Measurements from ENCODE around the gene TRIM52.

The TRIM52 gene

DNA sequence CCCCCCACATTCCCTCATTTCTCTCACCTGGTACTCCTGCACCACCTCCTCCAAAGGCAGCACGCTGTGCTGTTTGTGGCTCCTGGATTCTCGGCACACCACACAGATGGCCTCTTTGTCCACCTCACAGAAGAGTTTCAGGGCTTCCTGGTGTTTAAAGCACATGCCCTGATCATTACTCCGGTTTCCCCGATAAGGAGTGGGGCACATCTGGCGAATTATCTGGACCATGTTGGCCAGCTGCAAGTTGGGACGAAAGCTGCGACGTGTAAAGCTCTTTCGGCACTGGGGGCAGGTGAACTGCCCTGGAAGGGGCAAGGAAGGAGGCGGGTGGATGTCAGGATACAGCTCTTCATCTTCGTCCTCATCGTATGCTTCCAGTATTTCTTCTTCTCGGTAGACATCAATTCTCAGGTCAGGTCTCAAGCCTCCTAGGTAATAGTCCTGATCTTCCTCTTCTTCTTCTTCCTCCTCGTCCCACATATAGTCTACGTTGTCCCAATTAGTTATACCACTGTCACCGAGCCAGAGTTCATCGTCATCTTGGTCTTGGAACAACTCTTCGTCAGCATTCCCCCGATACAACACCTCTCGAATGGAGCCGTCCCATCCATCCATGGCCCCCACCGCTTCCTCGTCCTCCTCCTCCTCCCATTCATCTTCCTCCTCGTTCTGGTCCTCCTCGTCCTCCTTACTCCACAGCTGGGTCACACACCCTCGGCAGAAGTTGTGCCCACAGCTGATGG is 796 bp downstream of the TRIM52 start:
- H3K4me3 ChIP-seq (ENCODE audit: low read depth, low read length), result peak overlapping the region; percentile 95
- DNase-seq (ENCODE audit: low read depth), result no peak

DNA sequence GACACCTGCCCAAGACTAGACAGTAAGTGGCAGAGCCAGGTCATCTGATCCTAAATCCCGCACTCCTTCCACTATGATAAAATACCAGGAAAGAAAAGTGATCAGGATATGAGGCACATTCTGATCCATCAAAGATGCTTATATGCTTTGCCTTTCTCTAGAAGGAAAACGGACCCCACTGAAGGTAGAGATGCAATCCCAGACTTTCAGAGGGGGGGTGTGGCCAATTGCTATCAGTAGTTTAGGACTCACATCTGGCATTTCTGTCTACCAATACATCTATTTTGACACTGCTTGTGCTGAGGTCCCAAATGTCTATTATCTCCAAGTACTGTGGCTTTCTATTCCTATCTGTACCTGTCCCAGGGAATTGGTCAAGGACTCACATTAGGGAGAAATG is 1.7 kb downstream of the TRIM52 start:
- H3K4me3 ChIP-seq (ENCODE audit: low read depth, low read length), result peak overlapping the region; percentile 95
- DNase-seq (ENCODE audit: low read depth), result no peak

DNA sequence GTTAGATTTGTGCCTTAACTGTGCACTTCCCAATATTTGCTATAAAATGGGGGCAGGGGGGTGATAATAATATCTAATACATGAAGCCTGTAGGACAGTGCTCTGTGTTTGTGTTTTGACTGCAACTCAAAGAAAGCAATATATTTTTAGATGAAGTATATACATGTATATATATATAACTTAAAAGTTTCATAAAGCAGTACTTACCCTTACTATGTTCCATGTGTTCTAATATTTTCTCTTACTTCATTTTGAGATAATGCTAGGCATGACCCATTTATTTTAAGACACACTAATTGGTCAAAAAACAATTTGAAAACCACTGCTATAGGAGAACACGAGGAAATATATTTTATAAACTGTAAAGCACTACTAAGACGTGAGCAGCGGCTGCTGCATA is 2.4 kb downstream of the TRIM52 start:
- peak overlapping the region; percentile 95 for H3K4me3 ChIP-seq (ENCODE audit: low read depth, low read length)
- DNase-seq (ENCODE audit: low read depth), result no peak

DNA sequence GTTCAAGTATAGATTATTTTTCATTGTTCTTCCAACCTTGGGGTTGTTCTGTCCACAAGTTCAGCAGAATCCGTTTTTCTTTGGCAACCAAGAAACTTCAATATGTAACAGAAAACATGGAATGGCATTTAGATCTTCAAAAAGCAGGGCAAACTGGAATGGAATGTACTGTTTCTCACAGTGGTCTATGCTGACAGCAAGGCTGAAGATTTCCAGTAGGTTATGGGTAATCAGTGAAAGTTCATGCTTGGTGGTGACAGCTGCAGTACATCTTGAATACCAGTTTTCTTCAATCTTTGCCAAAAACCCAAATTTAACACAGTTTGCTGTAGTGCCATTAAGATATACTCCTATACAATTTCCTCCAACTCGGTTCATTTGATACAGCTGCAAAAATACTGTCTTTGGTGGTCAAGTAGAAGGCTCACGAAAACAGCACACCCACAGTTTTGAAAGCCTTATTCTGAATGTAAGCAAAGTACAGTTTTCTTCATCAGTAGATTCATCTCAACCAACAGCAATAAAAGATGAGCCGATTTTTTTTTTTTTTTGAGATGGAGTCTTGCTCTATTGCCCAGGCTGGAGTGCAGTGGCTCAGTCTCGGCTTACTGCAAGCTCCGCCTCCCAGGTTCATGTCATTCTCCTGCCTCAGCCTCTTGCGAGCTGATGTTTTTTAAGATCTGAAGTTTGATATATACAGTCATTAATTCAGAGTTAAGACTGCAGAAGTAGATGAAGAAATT is 4.9 kb downstream of the TRIM52 start:
- no peak for DNase-seq (ENCODE audit: low read depth)
- no peak overlapping the region for H3K4me3 ChIP-seq (ENCODE audit: low read depth, low read length)

DNA sequence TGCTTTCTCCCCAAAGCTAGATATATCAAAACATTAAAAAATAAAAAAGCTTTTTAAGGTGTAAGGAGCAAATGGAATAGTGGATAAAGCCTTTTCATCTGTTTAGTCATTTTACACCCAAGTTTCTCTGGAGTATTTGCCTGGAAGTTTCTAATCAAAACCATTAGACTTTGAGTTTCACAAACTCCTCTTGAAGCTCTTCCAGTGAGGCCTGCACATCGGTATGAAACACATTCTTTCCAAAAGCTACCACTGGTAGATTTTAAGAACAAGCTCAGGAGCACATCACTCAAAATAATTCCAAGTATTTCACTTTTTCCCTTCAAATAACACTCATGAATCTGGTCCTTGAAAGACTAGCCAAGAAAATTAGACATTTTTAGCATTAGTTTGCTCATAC is 5.7 kb downstream of the TRIM52 start:
- H3K4me3 ChIP-seq (ENCODE audit: low read depth, low read length), result no peak overlapping the region
- no peak for DNase-seq (ENCODE audit: low read depth)

DNA sequence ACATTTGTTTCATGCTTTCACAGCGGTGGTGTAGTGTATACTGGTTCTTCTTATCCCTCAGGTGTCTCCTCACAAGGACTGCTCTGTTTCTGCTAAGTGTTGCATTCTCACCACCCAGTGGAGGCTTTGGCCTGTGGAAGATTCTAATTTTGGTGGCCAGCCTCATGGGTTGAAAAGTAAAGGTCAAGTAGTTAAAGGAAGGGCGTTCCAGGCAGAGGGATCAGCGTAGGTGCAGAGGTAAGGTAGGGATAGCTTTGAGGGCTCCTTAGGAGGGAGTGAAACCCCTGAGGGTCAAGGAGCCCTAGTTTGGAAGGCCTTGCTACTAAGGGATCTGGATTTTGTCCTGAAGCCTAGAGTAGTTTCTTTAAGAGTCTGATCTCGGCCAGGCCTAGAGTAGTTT is 12.7 kb downstream of the TRIM52 start:
- peak overlapping the region; percentile 65 for H3K4me3 ChIP-seq (ENCODE audit: low read depth, low read length)
- DNase-seq (ENCODE audit: low read depth), result no peak

DNA sequence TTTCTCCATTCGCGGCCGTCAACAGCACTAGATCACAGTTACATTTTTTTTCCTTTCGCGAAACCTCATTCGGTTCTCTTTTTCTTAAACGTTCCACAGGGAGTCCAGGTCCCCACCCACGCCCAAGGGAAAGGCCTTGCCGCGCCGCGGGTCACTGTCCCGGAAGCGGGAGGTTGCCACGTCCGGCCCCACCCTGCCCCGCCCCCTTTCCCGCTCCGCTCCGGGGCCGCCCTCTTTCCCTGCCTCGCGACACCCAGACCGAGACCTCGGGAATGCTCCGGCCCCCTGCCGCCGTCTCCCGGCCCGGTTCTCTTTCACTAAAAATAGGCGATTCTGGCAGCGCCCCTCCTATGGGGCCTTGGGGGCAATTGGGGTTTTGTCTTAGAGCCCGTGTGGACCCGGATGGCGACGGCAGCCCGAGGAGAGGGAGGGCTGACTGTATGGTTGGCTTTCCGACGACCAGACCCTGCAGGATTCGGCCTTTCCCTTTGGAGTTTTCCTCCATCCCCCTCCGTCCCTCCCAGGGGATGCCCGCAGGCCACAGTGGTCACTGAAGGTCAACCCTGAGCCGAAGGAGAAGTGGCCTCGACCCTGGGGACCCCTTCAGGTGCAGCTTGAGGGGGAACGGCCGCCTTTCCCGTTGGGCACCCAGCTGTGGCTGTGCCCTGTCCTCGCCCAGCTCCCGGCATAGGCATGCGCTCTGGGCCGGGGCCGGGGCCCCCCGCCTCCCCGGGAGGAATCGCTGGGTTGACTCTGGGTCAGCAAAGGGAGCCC is 14.5 kb downstream of the TRIM52 start:
- peak; percentile 63 for DNase-seq (ENCODE audit: low read depth)
- H3K4me3 ChIP-seq (ENCODE audit: low read depth, low read length), result peak overlapping the region; percentile 65

DNA sequence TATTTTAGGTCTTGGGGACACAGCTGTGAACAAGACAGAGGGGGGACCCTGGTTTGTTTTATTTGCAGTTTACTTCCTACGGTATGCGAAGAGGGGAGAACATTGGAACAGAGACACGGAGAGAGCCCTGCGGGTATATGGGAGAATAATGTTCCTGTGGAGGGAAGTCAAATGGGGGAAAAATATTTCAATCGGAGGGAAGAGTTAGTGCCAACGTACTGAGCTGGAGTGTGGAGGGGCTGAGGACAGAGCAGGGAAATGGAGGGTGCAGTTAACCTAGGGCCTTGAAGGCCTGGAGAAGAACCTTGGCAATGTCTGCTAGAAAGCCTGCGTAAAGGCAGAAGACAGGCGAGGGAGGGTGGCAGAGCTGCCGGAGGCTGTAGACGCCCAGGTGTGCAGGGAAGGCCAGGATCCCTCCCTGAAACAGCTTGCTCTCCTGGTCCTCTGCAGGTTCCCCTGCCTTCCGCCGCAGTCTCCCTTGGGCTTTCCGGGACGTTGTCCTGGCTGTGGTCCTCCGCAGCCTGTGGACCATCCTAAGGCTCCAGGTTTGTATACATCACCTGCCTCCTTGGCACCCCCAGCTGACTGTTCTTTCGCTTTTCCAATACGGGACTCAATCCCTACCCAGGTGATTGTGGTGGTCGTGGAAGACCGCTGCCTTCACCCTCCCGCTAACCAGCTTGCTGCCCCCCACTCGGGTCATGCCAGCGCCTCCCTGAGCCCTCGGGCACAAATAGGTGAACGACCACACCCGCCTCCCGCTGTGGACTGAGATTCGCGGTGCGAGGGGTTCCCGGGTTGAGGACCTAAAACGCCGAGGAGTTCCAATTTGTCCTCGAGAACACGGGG is 15.3 kb downstream of the TRIM52 start:
- DNase-seq (ENCODE audit: low read depth), result no peak
- peak overlapping the region; percentile 65 for H3K4me3 ChIP-seq (ENCODE audit: low read depth, low read length)

DNA sequence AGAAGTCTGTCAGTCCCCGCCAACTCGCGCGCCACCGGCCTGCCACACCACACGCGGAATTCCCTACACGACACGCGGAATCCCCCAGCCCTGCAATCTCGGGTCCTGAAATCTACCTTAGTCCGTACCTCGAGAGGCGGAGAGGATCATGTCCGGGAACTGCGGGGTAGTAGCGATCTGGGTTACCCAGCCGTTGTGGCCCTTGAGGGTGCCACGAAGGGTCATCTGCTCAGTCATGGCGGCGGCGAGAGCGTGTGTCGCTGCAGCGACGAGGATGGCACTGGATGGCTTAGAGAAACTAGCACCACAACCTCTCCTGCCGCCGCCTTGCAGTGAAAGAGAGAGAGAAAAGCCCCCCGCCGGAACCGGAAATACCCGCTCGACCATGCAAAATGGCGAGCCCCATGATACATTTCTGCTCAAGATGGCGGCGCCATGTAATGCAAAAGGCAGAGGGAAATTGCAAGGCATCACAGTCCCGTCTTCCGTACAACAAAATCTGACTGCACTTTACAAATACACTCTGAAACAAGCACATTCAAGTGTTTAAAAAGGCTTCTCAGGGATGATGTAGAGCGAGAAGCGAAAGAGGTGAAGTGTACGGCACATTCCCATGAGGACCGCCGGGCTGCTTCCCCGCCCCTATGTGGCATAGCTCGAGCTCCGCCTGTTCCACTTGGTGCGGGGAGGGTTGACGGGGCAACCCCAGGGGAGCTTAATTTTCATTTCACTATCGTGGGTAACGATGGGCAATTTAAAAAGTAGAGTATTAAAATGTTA is 17.2 kb downstream of the TRIM52 start, which contains the start of gene RACK1:
TSS of gene RACK1 (minus strand) at position 343 of the 780 bp plus-strand sequence. CDS start at position 237, 106 bp downstream.
- peak; percentile 60 for DNase-seq (ENCODE audit: low read depth)
- H3K4me3 ChIP-seq (ENCODE audit: low read depth, low read length), result peak within 1 kb of the TSS; percentile 94

DNA sequence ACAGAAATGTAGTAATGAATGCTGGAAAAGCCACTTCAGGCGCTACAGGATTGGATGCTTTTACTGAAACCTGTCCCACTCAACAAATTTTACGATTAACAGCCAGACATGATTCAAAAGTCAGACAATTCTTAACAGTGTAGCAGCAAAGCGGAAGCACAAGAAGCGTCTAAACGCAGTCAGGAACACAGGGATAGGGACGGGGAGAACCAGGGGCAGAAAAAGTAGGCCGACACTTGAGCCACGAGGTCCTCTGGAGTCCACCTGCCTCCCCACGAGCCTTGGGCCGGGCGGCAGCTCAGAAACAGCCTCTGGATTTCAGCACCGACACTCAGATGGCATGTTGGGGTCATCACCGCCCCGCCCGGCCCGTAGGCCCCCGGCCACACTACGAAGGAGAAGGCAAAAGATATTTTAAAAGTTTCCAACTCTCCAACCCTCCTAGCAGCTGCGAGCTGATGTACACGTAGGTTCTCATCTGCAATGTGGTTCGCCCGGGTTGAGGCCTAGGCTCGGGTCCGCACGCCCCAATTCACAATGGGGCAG is 17.9 kb downstream of the TRIM52 start:
- DNase-seq (ENCODE audit: low read depth), result no peak
- peak overlapping the region; percentile 94 for H3K4me3 ChIP-seq (ENCODE audit: low read depth, low read length)

DNA sequence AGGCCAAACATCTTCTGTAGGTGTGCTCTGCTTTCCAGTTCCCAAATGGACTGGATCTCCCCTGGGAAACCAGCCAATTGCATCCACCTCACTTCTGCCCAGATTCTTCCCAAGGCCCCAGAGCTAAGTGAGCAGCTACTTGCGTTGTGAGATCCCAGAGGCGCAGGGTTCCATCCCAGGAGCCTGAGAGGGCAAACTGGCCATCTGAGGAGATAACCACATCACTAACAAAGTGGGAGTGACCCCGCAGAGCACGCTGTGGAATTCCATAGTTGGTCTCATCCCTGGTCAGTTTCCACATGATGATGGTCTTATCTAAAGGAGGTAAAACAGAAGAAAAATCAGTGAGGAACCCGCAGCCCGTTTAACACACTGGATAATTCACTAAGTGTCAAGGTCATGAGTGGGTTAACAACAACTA is 18.9 kb downstream of the TRIM52 start:
- H3K4me3 ChIP-seq (ENCODE audit: low read depth, low read length), result peak overlapping the region; percentile 94

DNA sequence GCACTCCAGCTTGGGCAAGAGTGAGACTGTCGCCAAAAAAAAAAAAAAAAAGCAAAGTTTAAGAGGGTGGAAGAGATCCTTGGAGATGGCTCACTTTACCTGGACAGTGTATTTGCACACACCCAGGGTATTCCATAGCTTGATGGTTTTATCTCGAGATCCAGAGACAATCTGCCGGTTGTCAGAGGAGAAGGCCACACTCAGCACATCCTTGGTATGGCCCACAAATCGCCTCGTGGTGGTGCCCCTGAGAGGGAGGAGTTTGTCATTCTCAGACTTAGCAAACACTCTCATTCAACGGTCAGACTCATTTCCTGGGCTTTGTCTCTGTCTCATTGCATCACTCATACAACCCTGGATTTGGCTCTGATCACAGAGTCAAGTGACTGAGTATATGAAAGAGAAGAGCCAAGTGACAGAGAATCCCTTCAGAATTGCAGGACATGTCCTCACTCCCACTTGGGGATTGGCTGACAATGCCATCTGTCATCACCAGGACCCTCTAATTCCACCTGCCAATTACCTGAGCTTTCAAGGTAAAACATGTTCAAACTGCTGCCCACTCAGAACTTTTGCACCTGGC is 19.5 kb downstream of the TRIM52 start:
- peak overlapping the region; percentile 94 for H3K4me3 ChIP-seq (ENCODE audit: low read depth, low read length)
- no peak for DNase-seq (ENCODE audit: low read depth)

More for the DNA sequence above, 18.9 kb downstream of the TRIM52 start:
- no peak for DNase-seq (ENCODE audit: low read depth)

DNA sequence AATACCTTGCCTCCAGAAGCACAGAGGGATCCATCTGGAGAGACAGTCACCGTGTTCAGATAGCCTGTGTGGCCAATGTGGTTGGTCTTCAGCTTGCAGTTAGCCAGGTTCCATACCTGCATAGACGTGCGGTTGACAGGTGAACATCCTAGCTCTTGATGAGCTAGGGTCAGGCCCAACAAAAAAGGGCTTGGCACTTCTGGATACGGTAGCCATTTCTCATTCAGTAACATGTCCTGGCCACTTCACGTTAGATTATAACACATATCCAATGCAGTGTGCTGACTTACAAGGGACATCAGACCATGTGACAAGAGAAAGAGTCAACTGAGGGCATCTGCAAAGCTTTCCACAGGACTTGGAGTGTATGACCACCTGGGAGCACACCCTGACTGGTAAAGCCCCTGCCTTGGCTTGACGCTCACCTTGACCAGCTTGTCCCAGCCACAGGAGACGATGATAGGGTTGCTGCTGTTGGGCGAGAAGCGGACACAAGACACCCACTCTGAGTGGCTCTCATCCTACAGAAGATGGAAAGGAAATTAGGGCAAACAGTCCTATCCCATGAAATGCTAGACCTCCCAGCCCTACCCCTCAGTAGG is 21.8 kb downstream of the TRIM52 start:
- DNase-seq (ENCODE audit: low read depth), result no peak

DNA sequence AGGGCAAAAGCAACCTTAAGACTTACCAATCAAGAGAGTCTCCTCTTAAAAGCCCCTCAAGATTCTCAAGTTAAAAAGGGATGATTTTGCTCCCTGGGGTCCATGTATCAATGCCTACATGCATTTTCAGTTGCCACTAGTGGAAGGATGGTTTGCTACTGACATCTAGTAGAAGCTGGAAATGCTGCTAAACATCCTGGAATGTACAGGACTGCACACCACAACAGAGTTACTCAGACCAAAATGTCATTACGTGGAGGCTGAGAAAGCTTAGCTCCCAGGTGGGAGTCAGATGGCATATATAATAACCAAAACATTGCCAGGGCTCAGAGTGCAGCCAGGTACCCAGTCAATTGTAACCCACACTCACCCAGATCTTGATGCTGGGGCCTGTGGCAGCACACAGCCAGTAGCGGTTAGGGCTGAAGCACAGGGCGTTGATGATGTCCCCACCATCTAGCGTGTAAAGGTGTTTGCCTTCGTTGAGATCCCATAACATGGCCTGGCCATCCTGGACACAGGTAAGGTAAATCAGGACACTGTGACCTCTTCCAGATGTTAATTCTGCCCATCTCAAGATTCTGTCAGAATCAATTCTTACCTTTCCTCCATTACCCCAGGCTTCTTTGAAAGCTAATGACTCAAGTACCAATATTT is 23.1 kb downstream of the TRIM52 start:
- no peak overlapping the region for H3K4me3 ChIP-seq (ENCODE audit: low read depth, low read length)
- DNase-seq (ENCODE audit: low read depth), result no peak

More for the DNA sequence above, 21.8 kb downstream of the TRIM52 start:
- H3K4me3 ChIP-seq (ENCODE audit: low read depth, low read length), result no peak overlapping the region

DNA sequence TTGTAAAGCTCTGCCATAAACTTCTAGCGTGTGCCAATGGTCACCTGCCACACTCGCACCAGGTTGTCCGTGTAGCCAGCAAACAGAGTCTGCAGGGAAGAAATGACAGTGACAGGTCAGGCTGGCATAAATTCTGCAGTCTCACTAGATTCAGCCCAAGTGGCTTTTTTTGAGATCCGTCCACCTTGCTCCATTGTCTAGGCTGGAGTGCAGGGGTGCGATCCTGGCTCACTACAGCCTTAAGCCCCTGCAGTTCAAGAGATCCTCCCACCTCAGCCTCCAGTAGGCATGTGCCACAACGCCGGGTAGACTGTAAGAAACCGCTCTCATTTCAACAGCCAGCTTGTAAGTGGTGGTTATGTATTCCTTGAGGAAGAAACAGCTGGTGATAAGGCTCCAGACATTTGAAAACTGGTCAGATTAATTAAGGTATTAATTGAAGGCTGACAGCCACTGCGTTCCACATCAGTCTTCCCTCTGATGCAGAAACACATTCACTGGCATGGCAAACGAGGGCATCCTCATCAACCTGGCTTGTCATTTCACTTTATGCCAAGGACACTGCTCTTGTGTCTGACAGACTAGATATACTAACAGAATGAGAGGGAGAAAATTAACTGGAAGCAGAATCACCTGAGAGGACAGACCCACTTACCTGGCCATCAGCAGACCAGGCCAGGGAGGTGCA is 23.8 kb downstream of the TRIM52 start:
- H3K4me3 ChIP-seq (ENCODE audit: low read depth, low read length), result no peak overlapping the region
- no peak for DNase-seq (ENCODE audit: low read depth)

DNA sequence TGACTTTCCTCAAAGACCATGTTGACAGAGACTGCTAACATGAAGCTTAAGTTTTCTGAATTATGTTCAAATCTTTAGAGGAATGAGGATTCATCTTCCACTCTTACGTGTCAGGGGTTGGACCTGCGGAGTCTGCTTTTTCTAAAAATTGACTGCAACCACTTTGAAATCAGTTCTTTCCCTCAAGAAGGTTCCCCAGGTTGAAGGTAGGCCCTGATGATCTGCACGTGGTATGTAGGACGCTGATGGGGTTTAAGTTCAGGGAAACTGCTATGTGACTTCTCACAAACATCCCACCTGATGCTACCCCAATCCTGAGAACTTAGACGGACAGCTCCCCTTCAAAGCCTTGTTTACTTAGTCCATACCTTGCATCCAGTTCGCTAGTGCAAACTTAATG is 24.5 kb downstream of the TRIM52 start:
- no peak overlapping the region for H3K4me3 ChIP-seq (ENCODE audit: low read depth, low read length)
- DNase-seq (ENCODE audit: low read depth), result no peak

Measured in skeletal muscle cell (primary cell).